Upper lobe of left lung (tissue), 6 donors: Measurements from ENCODE around the gene TMEM223. TPM values are rescaled to one million over a fixed set of nuclear protein-coding genes. Genes with fewer than 3 reads are reported as not detected.

ENCODE experiments used
- ATAC-seq, 2 donors: fragments of 200-7000 bp; cut with Tn5 transposase; one replicate each; pipeline ENCODE4 v1.9.1; 2022; ENCODE audit warnings: mild to moderate bottlenecking in 2 of 2, moderate library complexity in 2 of 2; ENCODE audit not compliant: low FRiP score in 2 of 2
- DNase-seq, 2 donors: peaks; one replicate each; pipeline ENCODE4 v3.0.0-alpha.2; 2019 to 2020
- H3K27ac ChIP-seq, 4 donors: fragments of 200-600 bp; sonication (generic); one replicate each; pipeline ENCODE4 v1.5.1; 2016 to 2019
- H3K27me3 ChIP-seq, 4 donors: fragments of 200-600 bp; sonication (generic); one replicate each; pipeline ENCODE4 v1.5.1; 2017 to 2019
- H3K36me3 ChIP-seq, 4 donors: fragments of 200-600 bp; sonication (generic); one replicate each; pipeline ENCODE4 v1.5.1; 2016 to 2019
- H3K4me1 ChIP-seq, 4 donors: fragments of 200-600 bp; sonication (generic); one replicate each; pipeline ENCODE4 v1.5.1; 2018 to 2019
- H3K4me3 ChIP-seq, 4 donors: fragments of 200-600 bp; sonication (generic); one replicate each; pipeline ENCODE4 v1.5.1; 2017 to 2019; ENCODE audit warnings: mild to moderate bottlenecking in 2 of 4, moderate library complexity in 1 of 4
- H3K9me3 ChIP-seq, 4 donors: fragments of 200-600 bp; sonication (generic); one replicate each; pipeline ENCODE4 v1.5.1; 2018 to 2019
- CTCF ChIP-seq, 6 experiments: fragments of 450-650 bp in 4 of 6; fragments of 200-600 bp in 2 of 6; sonication (generic) in 2 of 6; IDR thresholded peaks; one replicate each; pipeline ENCODE4 v1.5.1; 2016 to 2019; ENCODE audit warnings: antibody characterized with exemption in 6 of 6
- EP300 ChIP-seq, 4 donors: sonication (generic); formaldehyde crosslinking; IDR thresholded peaks; one replicate each; pipeline ENCODE4 v1.5.1; 2017; ENCODE audit warnings: antibody characterized with exemption in 4 of 4, control low read depth in 2 of 4
- POLR2A ChIP-seq, 4 donors: fragments of 450-650 bp; IDR thresholded peaks; one replicate each; pipeline ENCODE4 v1.5.1; 2016 to 2017; ENCODE audit warnings: antibody characterized with exemption in 4 of 4, mild to moderate bottlenecking in 2 of 4
- POLR2AphosphoS5 ChIP-seq, 2 donors: sonication (generic); formaldehyde crosslinking; IDR thresholded peaks; one replicate each; pipeline ENCODE4 v1.5.1; 2017; ENCODE audit warnings: antibody characterized with exemption in 2 of 2
- WGBS, 2 donors: methylation state at CpG; one replicate each; pipeline ENCODE4 v1.1.5; 2017 to 2018; 5-methylcytosine and 5-hydroxymethylcytosine counted together
- total RNA-seq, 6 donors: library from RNA; depleted of rRNA in 4 of 6; stranded (reverse); fragments of >200 nt in 4 of 6; gene quantifications; one replicate each; pipeline versions ENCODE4 v1.1.0 to v1.2.1, GENCODE V29; 2016 to 2021
- donor health status: DM: no; HTN: no; CAD: no; lungs with moderate emphysema.
- donor health status: DM: no; HTN: yes; CAD: no; lungs with severe emphysema.

TMEM223 gene
- total RNA-seq, 6 donors from 2014 or later: 11.3 to 28.7 (median 15.4) TPM

- Histone ChIP-seq H3K9me3 (no peaks in the 10 kb centered on the region), H3K4me1 (peaks cover 43 to 67% (median 46%) of the 10 kb centered on the region in 4 donors), H3K27ac (peak overlapping the region in 2 of 4 donors; percentile 36 to 60), H3K27me3 (no peaks in the 10 kb centered on the region), H3K36me3 (peaks cover 3 to 45% (median 19%) of the 10 kb centered on the region in 4 donors), H3K4me3 (no peak overlapping the region)
- WGBS, 2 donors: 80 to 82% methylated on average over 5 of the region's 5 CpGs
- DNase-seq (no peak), ATAC-seq (no peak)
- TF ChIP-seq CTCF (IDR thresholded peaks at IDR 0.05) (no peak), EP300 (IDR thresholded peaks at IDR 0.05) (no peak), POLR2AphosphoS5 (IDR thresholded peaks at IDR 0.05) (no peak), POLR2A (IDR thresholded peaks at IDR 0.05) (no peak)
These were observed 2.8 kb downstream of the TMEM223 start for GRCh38 chr11:62788991-62789390.

- DNase-seq: peak; percentile 98 to 100
- peak; percentile 92 to 95 for ATAC-seq
- TF ChIP-seq POLR2A (IDR thresholded peaks at IDR 0.05) (peak; percentile 74 to 99 (median 95)), EP300 (IDR thresholded peaks at IDR 0.05) (peak in 1 of 4 donors; percentile 69), CTCF (IDR thresholded peaks at IDR 0.05) (peak in 5 of 6 experiments; percentile 24 to 77 (median 48)), POLR2AphosphoS5 (IDR thresholded peaks at IDR 0.05) (peak; percentile 99 to 100)
These were observed 4.6 kb downstream of the TMEM223 start, which contains the start of gene TMEM179B for GRCh38 chr11:62787005-62787759. Gene TMEM179B (plus strand): TSS chr11:62787402. CDS start chr11:62787432, 30 bp downstream.

GRCh38 chr11:62786318-62787004 lies 5.3 kb downstream of the TMEM223 start:
- Histone ChIP-seq H3K4me3 (peak overlapping the region; percentile 85 to 99 (median 93)), H3K4me1 (peaks cover 33 to 49% (median 37%) of the 10 kb centered on the region in 4 donors), H3K36me3 (peaks cover 0 to 42% (median 14%) of the 10 kb centered on the region in 4 donors), H3K27ac (peak overlapping the region; percentile 89 to 98 (median 94)), H3K9me3 (no peaks in the 10 kb centered on the region), H3K27me3 (no peaks in the 10 kb centered on the region)
- DNase-seq: peak; percentile 94 to 98
- 5 to 16% methylated on average over 5 to 6 of the region's 51 CpGs for WGBS, 2 donors
- peak; percentile 88 to 93 for ATAC-seq
- TF ChIP-seq POLR2A (IDR thresholded peaks at IDR 0.05) (no peak), EP300 (IDR thresholded peaks at IDR 0.05) (no peak), POLR2AphosphoS5 (IDR thresholded peaks at IDR 0.05) (peak; percentile 24 to 37), CTCF (IDR thresholded peaks at IDR 0.05) (peak; percentile 93 to 99 (median 98))

More at GRCh38 chr11:62787005-62787759, 4.6 kb downstream of the TMEM223 start, which contains the start of gene TMEM179B:
- Histone ChIP-seq H3K4me3 (peak within 1 kb of the TSS; percentile 85 to 99 (median 93)), H3K9me3 (no peaks in the 10 kb centered on the region), H3K4me1 (peaks cover 36 to 54% (median 40%) of the 10 kb centered on the region in 4 donors), H3K27ac (peak within 1 kb of the TSS; percentile 89 to 98 (median 94)), H3K27me3 (no peaks in the 10 kb centered on the region), H3K36me3 (peaks cover 0 to 37% (median 11%) of the 10 kb centered on the region in 4 donors)
- 0 to 3% methylated on average over 3 to 18 of the region's 88 CpGs for WGBS, 2 donors

- Histone ChIP-seq H3K36me3 (peaks cover 0 to 49% (median 18%) of the 10 kb centered on the region in 4 donors), H3K4me3 (no peak overlapping the region), H3K9me3 (no peaks in the 10 kb centered on the region), H3K4me1 (peaks cover 8 to 12% (median 9%) of the 10 kb centered on the region in 4 donors), H3K27ac (no peak overlapping the region), H3K27me3 (no peaks in the 10 kb centered on the region)
- WGBS, 2 donors: 95 to 97% methylated on average over 7 of the region's 7 CpGs
- TF ChIP-seq POLR2A (IDR thresholded peaks at IDR 0.05) (no peak), POLR2AphosphoS5 (IDR thresholded peaks at IDR 0.05) (no peak), EP300 (IDR thresholded peaks at IDR 0.05) (no peak), CTCF (IDR thresholded peaks at IDR 0.05) (no peak)
- no peak for DNase-seq
- no peak for ATAC-seq
These were observed 9.1 kb downstream of the TMEM223 start for GRCh38 chr11:62782753-62783152.
